Left ventricle myocardium inferior (tissue), 1 donor: Measurements from ENCODE around the gene TMEM35B. TPM values are rescaled to one million over a fixed set of nuclear protein-coding genes. Genes with fewer than 3 reads are reported as not detected.
A peak's percentile ranks its signal among the peaks of the same experiment; 100 is the strongest.

ENCODE experiments used
- DNase-seq: peaks from one replicate; pipeline ENCODE4 v3.0.0-alpha.2; 2020
- H3K27ac ChIP-seq: fragments of 200-600 bp; replicated peaks from 2 replicates; pipeline ENCODE4 v1.8.0; 2021
- H3K27me3 ChIP-seq: fragments of 200-600 bp; 2 replicates; pipeline ENCODE4 v1.8.0; 2021; ENCODE audit warnings: low read depth
- H3K36me3 ChIP-seq: fragments of 200-600 bp; 2 replicates; pipeline ENCODE4 v1.8.0; 2021
- H3K4me1 ChIP-seq: fragments of 200-600 bp; 2 replicates; pipeline ENCODE4 v1.8.0; 2021
- H3K4me3 ChIP-seq: fragments of 200-600 bp; 2 replicates; pipeline ENCODE4 v1.8.0; 2021; ENCODE audit warnings: mild to moderate bottlenecking, moderate library complexity
- H3K9me3 ChIP-seq: fragments of 200-600 bp; replicated peaks from 2 replicates; pipeline ENCODE4 v1.8.0; 2021
- CTCF ChIP-seq: fragments of 200-600 bp; IDR thresholded peaks from 2 replicates; pipeline ENCODE4 v1.8.0; 2021; ENCODE audit warnings: antibody characterized with exemption, mild to moderate bottlenecking, borderline replicate concordance
- intact Hi-C: fragments of 100-400 bp; cut with micrococcal nuclease; formaldehyde crosslinking; loops from one replicate; pipeline ENCODE4 v1.11.0; 2022
- total RNA-seq: library from RNA; stranded (reverse); fragmentation: NEBNext Ultra II Directional; extraction: Animal tissue kit (Norgen Biotek cat#: 25700); gene quantifications from one replicate; pipeline ENCODE4 v1.2.1, GENCODE V29; 2021
- donor health status: DM: no; HTN: yes; CAD: no; lungs with severe emphysema.

TMEM35B gene
- total RNA-seq, 1 donor from 2014 or later: 8.3 TPM

- intact Hi-C loops: no loop called here
- no peaks in the 10 kb centered on the region for H3K27me3 ChIP-seq
- peaks cover 37% of the 10 kb centered on the region for H3K4me1 ChIP-seq
- H3K4me3 ChIP-seq: peak overlapping the region; percentile 83
- H3K9me3 ChIP-seq: peaks cover 22% of the 10 kb centered on the region
- TF ChIP-seq CTCF: no peak
- no peak for DNase-seq
- H3K27ac ChIP-seq: no peak overlapping the region
- peaks cover 17% of the 10 kb centered on the region for H3K36me3 ChIP-seq
Measured at GRCh38 chr1:35029761-35030160, 44.6 kb upstream of the TMEM35B start.

- no peak for DNase-seq
- no peak overlapping the region for H3K4me3 ChIP-seq
- intact Hi-C loops: no loop called here
- H3K4me1 ChIP-seq: no peaks in the 10 kb centered on the region
- H3K9me3 ChIP-seq: no peaks in the 10 kb centered on the region
- H3K27me3 ChIP-seq: no peaks in the 10 kb centered on the region
- no peak overlapping the region for H3K27ac ChIP-seq
- TF ChIP-seq CTCF: no peak
- H3K36me3 ChIP-seq: peaks cover 85% of the 10 kb centered on the region
Measured at GRCh38 chr1:35016406-35016805, 31.3 kb upstream of the TMEM35B start.

- Histone ChIP-seq H3K27me3 (no peaks in the 10 kb centered on the region), H3K27ac (no peak overlapping the region), H3K4me3 (no peak overlapping the region), H3K36me3 (peaks cover 96% of the 10 kb centered on the region), H3K9me3 (no peaks in the 10 kb centered on the region), H3K4me1 (no peaks in the 10 kb centered on the region)
- no peak for DNase-seq
- intact Hi-C loops: no loop called here
- TF ChIP-seq CTCF: no peak
Measured at GRCh38 chr1:35014486-35014885, 29.3 kb upstream of the TMEM35B start.

- Histone ChIP-seq H3K9me3 (no peaks in the 10 kb centered on the region), H3K27ac (no peak overlapping the region), H3K4me1 (no peaks in the 10 kb centered on the region), H3K36me3 (peaks cover 90% of the 10 kb centered on the region), H3K4me3 (no peak overlapping the region), H3K27me3 (no peaks in the 10 kb centered on the region)
- no peak for TF ChIP-seq CTCF
- intact Hi-C loops: no loop called here
- DNase-seq: no peak
Measured at GRCh38 chr1:35005711-35006110, 20.6 kb upstream of the TMEM35B start.

GRCh38 chr1:35001743-35002142 lies 16.6 kb upstream of the TMEM35B start:
- Histone ChIP-seq H3K9me3 (no peaks in the 10 kb centered on the region), H3K4me3 (no peak overlapping the region), H3K27me3 (no peaks in the 10 kb centered on the region), H3K4me1 (no peaks in the 10 kb centered on the region), H3K36me3 (peaks cover 76% of the 10 kb centered on the region), H3K27ac (no peak overlapping the region)
- intact Hi-C loops: no loop called here
- no peak for DNase-seq
- TF ChIP-seq CTCF: no peak

GRCh38 chr1:34994878-34995277 lies 9.7 kb upstream of the TMEM35B start:
- DNase-seq: no peak
- no peaks in the 10 kb centered on the region for H3K9me3 ChIP-seq
- no peak overlapping the region for H3K4me3 ChIP-seq
- no peaks in the 10 kb centered on the region for H3K4me1 ChIP-seq
- no peaks in the 10 kb centered on the region for H3K27me3 ChIP-seq
- H3K36me3 ChIP-seq: peaks cover 48% of the 10 kb centered on the region
- TF ChIP-seq CTCF: no peak
- H3K27ac ChIP-seq: no peak overlapping the region
- intact Hi-C loops: no loop called here
